SK-N-SH treated with all-trans-retinoic acid at 6 μM for 48 hours (cell line): Measurements from ENCODE around the gene ELP1.
A peak's percentile ranks its signal among the peaks of the same experiment; 100 is the strongest.
"Not testable (repeated sequence)": the region's sequence is repeated elsewhere in the genome, so short reads cannot be mapped to it uniquely, and the experiment has no call there.

Source experiments
- ATAC-seq: fragments of 200-7000 bp; cut with Tn5 transposase; 3 replicates; pipeline ENCODE4 v1.9.1; 2020; ENCODE audit warnings: mild to moderate bottlenecking, moderate library complexity
- ARNTL ChIP-seq: fragments of 450-650 bp; formaldehyde crosslinking; IDR thresholded peaks from 2 replicates; pipeline ENCODE4 v1.5.0; 2020; ENCODE audit warnings: low read depth, mild to moderate bottlenecking, moderate library complexity, borderline replicate concordance
- BACH2 ChIP-seq: fragments of 250-450 bp; sonication (Bioruptor Pico); IDR thresholded peaks from 2 replicates; pipeline ENCODE4 v1.9.0; 2021; ENCODE audit warnings: mild to moderate bottlenecking, borderline replicate concordance
- CSDC2 ChIP-seq: fragments of 250-450 bp; sonication (Bioruptor Pico); IDR thresholded peaks from 2 replicates; pipeline ENCODE4 v1.5.0; 2020; ENCODE audit warnings: mild to moderate bottlenecking, moderate library complexity
- ESRRG ChIP-seq: fragments of 250-450 bp; sonication (Bioruptor Pico); IDR thresholded peaks from 2 replicates; pipeline ENCODE4 v1.6.1; 2021; ENCODE audit warnings: mild to moderate bottlenecking
- GLIS3 ChIP-seq: fragments of 250-450 bp; sonication (Bioruptor Pico); IDR thresholded peaks from 2 replicates; pipeline ENCODE4 v1.5.0; 2020; ENCODE audit warnings: mild to moderate bottlenecking, moderate library complexity
- ISL1 ChIP-seq: fragments of 250-450 bp; sonication (Bioruptor Pico); IDR thresholded peaks from 2 replicates; pipeline ENCODE4 v2.1.2; 2022; ENCODE audit warnings: mild to moderate bottlenecking, moderate library complexity
- OSR1 ChIP-seq: fragments of 250-450 bp; sonication (Bioruptor Pico); IDR thresholded peaks from 2 replicates; pipeline ENCODE4 v1.8.0; 2022; ENCODE audit warnings: moderate library complexity, mild to moderate bottlenecking, inconsistent platforms
- PPARA ChIP-seq: fragments of 250-450 bp; sonication (Bioruptor Pico); IDR thresholded peaks from 2 replicates; pipeline ENCODE4 v1.5.0; 2020; ENCODE audit warnings: mild to moderate bottlenecking, borderline replicate concordance
- RARB ChIP-seq: fragments of 250-450 bp; sonication (Bioruptor Pico); IDR thresholded peaks from 2 replicates; pipeline ENCODE4 v1.8.0; 2021; ENCODE audit warnings: mild to moderate bottlenecking, moderate library complexity
- SNAI2 ChIP-seq: fragments of 250-450 bp; sonication (Bioruptor Pico); IDR thresholded peaks from 2 replicates; pipeline ENCODE4 v1.5.0; 2020; ENCODE audit warnings: mild to moderate bottlenecking, moderate library complexity
- TCF4 ChIP-seq: fragments of 250-450 bp; sonication (Bioruptor Pico); IDR thresholded peaks from 2 replicates; pipeline ENCODE4 v1.8.0; 2021; ENCODE audit warnings: mild to moderate bottlenecking, moderate library complexity, borderline replicate concordance
- TOX ChIP-seq: fragments of 250-450 bp; sonication (Bioruptor Pico); IDR thresholded peaks from 2 replicates; pipeline ENCODE4 v1.8.0; 2021; ENCODE audit warnings: mild to moderate bottlenecking, moderate library complexity, borderline replicate concordance
- ZC3H10 ChIP-seq: fragments of 250-450 bp; sonication (Bioruptor Pico); IDR thresholded peaks from 2 replicates; pipeline ENCODE4 v1.5.1; 2021; ENCODE audit warnings: mild to moderate bottlenecking, moderate library complexity
- ZFP3 ChIP-seq: fragments of 250-450 bp; sonication (Bioruptor Pico); IDR thresholded peaks from 2 replicates; pipeline ENCODE4 v1.5.0; 2020; ENCODE audit warnings: mild to moderate bottlenecking, moderate library complexity
- ZFP30 ChIP-seq: fragments of 450-650 bp; formaldehyde crosslinking; IDR thresholded peaks from 2 replicates; pipeline ENCODE4 v1.5.0; 2022; ENCODE audit warnings: mild to moderate bottlenecking, moderate library complexity
- ZNF565 ChIP-seq: fragments of 450-650 bp; formaldehyde crosslinking; conservative IDR thresholded peaks from 2 replicates; pipeline ENCODE4 v1.5.0; 2020; ENCODE audit warnings: low read depth, mild to moderate bottlenecking, moderate library complexity
- ZNF70 ChIP-seq: fragments of 450-650 bp; formaldehyde crosslinking; IDR thresholded peaks from 2 replicates; pipeline ENCODE4 v1.5.0; 2020; ENCODE audit warnings: mild to moderate bottlenecking, moderate library complexity
- ZNF8 ChIP-seq: fragments of 450-650 bp; formaldehyde crosslinking; IDR thresholded peaks from 2 replicates; pipeline ENCODE4 v1.5.0; 2020; ENCODE audit warnings: mild to moderate bottlenecking, moderate library complexity
- TF ChIP-seq, protein P1 (sequence below): fragments of 250-450 bp; sonication (Bioruptor Pico); IDR thresholded peaks from 2 replicates; pipeline ENCODE4 v1.8.0; 2020; ENCODE audit warnings: mild to moderate bottlenecking, moderate library complexity, borderline replicate concordance
- TF ChIP-seq, protein P2 (sequence below): fragments of 250-450 bp; sonication (Bioruptor Pico); IDR thresholded peaks from 2 replicates; pipeline ENCODE4 v1.5.1; 2020; ENCODE audit warnings: low read depth, mild to moderate bottlenecking, moderate library complexity
- TF ChIP-seq, protein P3 (sequence below): fragments of 250-450 bp; sonication (Bioruptor Pico); IDR thresholded peaks from 2 replicates; pipeline ENCODE4 v1.8.0; 2021; ENCODE audit warnings: low read depth, mild to moderate bottlenecking, moderate library complexity, borderline replicate concordance
- TF ChIP-seq, protein P4 (sequence below): fragments of 250-450 bp; sonication (Bioruptor Pico); IDR thresholded peaks from 2 replicates; pipeline ENCODE4 v1.5.1; 2021; ENCODE audit warnings: mild to moderate bottlenecking, moderate library complexity
- TF ChIP-seq, protein P5 (sequence below): fragments of 250-450 bp; sonication (Bioruptor Pico); IDR thresholded peaks from 2 replicates; pipeline ENCODE4 v1.5.0; 2020; ENCODE audit warnings: mild to moderate bottlenecking, moderate library complexity

The ELP1 gene

DNA sequence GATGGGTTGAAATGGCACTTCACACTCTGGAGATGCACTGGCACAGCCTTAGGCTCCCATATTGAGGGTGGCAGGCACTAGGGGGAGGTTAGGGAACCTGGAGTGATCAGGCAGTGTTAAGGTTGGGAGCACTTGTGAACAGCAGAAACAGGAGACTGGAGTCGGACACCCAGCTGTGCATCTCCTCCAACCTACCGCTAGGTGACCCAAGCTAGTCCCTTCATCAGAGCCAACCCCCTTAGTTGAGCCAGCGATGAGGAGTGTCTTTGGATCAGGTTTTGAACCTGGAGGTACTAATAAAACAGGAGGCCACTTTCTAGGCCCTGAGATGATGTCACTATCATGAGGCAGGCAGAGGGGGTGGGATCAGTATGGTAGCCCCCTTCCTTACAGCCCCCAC is 79.8 kb downstream of the ELP1 start:
- TF ChIP-seq ZNF565 (CRISPR knock-in tag) (no peak), ZNF70 (CRISPR knock-in tag) (no peak)
- no peak for ATAC-seq

DNA sequence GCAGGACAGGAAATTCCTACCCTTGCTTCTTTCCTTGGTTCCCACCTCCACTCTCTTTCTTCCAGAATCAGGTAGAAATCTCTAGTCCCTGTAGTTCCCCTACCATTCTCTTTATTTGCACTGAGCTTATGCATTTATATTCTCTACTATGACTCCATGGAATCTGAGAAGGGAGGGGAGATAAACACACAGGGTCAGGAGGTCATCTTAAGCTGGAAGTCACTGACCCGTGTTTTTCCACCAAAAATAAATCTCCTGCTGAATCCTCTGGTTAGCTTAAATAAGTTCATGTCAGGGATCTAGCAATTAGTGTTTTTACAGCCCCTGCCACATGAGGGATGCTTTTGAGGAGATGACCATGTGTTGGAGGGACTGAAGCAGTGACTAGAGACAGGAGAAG is 81.8 kb downstream of the ELP1 start:
- ATAC-seq = no peak
- TF ChIP-seq OSR1 (CRISPR knock-in tag) (no peak), TOX (no peak), ZNF70 (CRISPR knock-in tag) (no peak), CSDC2 (CRISPR knock-in tag) (no peak), ARNTL (no peak), ZFP3 (CRISPR knock-in tag) (no peak), ZNF8 (CRISPR knock-in tag) (no peak), ZFP30 (CRISPR knock-in tag) (no peak), RARB (no peak), ZC3H10 (CRISPR knock-in tag) (no peak), BACH2 (CRISPR knock-in tag) (no peak)
- TF ChIP-seq, protein P1, sequence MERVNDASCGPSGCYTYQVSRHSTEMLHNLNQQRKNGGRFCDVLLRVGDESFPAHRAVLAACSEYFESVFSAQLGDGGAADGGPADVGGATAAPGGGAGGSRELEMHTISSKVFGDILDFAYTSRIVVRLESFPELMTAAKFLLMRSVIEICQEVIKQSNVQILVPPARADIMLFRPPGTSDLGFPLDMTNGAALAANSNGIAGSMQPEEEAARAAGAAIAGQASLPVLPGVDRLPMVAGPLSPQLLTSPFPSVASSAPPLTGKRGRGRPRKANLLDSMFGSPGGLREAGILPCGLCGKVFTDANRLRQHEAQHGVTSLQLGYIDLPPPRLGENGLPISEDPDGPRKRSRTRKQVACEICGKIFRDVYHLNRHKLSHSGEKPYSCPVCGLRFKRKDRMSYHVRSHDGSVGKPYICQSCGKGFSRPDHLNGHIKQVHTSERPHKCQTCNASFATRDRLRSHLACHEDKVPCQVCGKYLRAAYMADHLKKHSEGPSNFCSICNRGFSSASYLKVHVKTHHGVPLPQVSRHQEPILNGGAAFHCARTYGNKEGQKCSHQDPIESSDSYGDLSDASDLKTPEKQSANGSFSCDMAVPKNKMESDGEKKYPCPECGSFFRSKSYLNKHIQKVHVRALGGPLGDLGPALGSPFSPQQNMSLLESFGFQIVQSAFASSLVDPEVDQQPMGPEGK (CRISPR knock-in tag) = no peak
- TF ChIP-seq, protein P2, sequence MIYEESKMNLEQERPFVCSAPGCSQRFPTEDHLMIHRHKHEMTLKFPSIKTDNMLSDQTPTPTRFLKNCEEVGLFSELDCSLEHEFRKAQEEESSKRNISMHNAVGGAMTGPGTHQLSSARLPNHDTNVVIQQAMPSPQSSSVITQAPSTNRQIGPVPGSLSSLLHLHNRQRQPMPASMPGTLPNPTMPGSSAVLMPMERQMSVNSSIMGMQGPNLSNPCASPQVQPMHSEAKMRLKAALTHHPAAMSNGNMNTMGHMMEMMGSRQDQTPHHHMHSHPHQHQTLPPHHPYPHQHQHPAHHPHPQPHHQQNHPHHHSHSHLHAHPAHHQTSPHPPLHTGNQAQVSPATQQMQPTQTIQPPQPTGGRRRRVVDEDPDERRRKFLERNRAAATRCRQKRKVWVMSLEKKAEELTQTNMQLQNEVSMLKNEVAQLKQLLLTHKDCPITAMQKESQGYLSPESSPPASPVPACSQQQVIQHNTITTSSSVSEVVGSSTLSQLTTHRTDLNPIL = no peak
- TF ChIP-seq, protein P3, sequence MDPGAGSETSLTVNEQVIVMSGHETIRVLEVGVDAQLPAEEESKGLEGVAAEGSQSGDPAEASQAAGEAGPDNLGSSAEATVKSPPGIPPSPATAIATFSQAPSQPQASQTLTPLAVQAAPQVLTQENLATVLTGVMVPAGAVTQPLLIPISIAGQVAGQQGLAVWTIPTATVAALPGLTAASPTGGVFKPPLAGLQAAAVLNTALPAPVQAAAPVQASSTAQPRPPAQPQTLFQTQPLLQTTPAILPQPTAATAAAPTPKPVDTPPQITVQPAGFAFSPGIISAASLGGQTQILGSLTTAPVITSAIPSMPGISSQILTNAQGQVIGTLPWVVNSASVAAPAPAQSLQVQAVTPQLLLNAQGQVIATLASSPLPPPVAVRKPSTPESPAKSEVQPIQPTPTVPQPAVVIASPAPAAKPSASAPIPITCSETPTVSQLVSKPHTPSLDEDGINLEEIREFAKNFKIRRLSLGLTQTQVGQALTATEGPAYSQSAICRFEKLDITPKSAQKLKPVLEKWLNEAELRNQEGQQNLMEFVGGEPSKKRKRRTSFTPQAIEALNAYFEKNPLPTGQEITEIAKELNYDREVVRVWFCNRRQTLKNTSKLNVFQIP (CRISPR knock-in tag) = no peak

DNA sequence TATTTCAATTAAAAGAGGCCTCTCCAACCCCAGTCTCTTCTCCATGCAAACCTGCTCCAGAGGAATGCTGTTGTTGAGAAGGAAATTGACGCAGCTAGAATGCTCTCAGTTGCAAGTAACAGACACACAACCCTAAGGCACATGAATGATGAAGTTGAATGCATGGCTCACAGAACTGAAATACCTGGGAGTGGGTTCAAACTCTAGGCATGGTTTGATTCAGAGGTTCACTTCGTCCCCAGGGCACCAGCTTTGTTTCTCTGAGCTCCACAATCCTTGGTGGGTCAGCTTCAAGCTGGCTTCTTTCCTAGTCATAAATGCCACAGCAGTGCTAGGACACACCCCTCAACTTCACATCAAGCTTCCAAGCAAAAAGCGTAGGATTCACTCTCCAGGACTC is 82.8 kb downstream of the ELP1 start:
- TF ChIP-seq TCF4 (CRISPR knock-in tag) = no peak
- TF ChIP-seq PPARA (CRISPR knock-in tag) = no peak
- no peak for TF ChIP-seq OSR1 (CRISPR knock-in tag)
- no peak for TF ChIP-seq ZC3H10 (CRISPR knock-in tag)
- no peak for TF ChIP-seq ZFP30 (CRISPR knock-in tag)
- TF ChIP-seq RARB = no peak
- TF ChIP-seq SNAI2 = no peak
- no peak for TF ChIP-seq GLIS3
- TF ChIP-seq ZNF70 (CRISPR knock-in tag) = no peak
- TF ChIP-seq ESRRG (CRISPR knock-in tag) = no peak
- no peak for TF ChIP-seq ISL1
- TF ChIP-seq, protein P1 (CRISPR knock-in tag) = no peak
- no peak for TF ChIP-seq BACH2 (CRISPR knock-in tag)
- TF ChIP-seq ZNF8 (CRISPR knock-in tag) = no peak
- TF ChIP-seq, all 23 proteins: peak for 0
- ATAC-seq = no peak

DNA sequence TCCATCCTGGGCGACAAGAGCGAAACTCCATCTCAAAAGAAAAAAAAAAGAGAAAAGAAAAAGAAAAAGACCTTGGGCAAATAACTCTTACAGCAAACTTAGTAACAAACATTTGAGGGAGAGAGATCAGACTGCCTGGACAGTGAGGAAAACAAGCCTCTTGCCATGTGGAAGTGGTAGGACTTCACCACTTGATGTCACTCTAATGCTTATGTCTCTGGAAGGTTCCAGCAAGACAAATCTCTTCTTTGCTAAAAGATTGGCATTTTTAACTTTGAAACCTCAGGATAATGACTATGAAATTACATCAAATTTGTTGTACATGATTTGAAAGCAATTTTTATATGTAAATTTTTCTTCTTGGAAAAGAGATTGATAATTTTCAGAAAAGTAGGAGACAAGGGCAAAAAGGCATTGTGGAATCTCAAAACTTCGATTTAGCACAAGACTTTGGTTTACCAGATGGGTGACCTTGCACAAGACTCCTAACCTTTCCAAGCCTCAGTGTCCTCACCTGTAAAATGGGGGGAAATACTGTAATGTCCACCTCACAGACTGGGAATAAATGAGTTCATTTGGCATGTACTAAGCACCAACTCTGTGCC is 83.5 kb downstream of the ELP1 start:
- ATAC-seq = peak; percentile 81
- TF ChIP-seq TCF4 (CRISPR knock-in tag) (no peak), ZC3H10 (CRISPR knock-in tag) (no peak), ISL1 (no peak)
- TF ChIP-seq, protein P2 = no peak
- TF ChIP-seq, protein P4, sequence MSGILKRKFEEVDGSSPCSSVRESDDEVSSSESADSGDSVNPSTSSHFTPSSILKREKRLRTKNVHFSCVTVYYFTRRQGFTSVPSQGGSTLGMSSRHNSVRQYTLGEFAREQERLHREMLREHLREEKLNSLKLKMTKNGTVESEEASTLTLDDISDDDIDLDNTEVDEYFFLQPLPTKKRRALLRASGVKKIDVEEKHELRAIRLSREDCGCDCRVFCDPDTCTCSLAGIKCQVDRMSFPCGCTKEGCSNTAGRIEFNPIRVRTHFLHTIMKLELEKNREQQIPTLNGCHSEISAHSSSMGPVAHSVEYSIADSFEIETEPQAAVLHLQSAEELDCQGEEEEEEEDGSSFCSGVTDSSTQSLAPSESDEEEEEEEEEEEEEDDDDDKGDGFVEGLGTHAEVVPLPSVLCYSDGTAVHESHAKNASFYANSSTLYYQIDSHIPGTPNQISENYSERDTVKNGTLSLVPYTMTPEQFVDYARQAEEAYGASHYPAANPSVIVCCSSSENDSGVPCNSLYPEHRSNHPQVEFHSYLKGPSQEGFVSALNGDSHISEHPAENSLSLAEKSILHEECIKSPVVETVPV (CRISPR knock-in tag) = no peak
- TF ChIP-seq, protein P5, sequence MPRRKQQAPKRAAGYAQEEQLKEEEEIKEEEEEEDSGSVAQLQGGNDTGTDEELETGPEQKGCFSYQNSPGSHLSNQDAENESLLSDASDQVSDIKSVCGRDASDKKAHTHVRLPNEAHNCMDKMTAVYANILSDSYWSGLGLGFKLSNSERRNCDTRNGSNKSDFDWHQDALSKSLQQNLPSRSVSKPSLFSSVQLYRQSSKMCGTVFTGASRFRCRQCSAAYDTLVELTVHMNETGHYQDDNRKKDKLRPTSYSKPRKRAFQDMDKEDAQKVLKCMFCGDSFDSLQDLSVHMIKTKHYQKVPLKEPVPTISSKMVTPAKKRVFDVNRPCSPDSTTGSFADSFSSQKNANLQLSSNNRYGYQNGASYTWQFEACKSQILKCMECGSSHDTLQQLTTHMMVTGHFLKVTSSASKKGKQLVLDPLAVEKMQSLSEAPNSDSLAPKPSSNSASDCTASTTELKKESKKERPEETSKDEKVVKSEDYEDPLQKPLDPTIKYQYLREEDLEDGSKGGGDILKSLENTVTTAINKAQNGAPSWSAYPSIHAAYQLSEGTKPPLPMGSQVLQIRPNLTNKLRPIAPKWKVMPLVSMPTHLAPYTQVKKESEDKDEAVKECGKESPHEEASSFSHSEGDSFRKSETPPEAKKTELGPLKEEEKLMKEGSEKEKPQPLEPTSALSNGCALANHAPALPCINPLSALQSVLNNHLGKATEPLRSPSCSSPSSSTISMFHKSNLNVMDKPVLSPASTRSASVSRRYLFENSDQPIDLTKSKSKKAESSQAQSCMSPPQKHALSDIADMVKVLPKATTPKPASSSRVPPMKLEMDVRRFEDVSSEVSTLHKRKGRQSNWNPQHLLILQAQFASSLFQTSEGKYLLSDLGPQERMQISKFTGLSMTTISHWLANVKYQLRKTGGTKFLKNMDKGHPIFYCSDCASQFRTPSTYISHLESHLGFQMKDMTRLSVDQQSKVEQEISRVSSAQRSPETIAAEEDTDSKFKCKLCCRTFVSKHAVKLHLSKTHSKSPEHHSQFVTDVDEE (CRISPR knock-in tag) = no peak

DNA sequence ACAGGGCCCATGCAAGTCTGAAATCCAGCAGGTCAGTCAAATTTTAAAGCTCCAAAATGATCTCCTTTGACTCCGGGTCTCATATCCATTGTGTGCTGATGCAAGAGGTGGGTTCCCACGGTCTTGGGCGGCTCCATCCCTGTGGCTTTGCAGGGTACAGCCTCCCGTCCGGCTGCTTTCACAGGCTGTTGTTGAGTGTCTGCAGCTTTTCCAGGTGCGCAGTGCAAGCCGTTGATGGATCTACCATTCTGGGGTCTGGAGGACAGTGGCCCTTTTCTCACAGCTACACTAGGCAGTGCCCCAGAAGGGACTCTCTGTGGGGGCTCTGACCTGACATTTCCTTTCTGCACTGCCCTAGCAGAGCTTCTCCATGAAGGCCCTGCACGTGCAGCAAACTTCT is 85.6 kb downstream of the ELP1 start:
- ATAC-seq = not testable (repeated sequence)
